MCF 10A (cell line): ENCODE data around the gene MMRN1. TPM values are rescaled to one million over a fixed set of nuclear protein-coding genes. Genes with fewer than 3 reads are reported as not detected.

Experiments
- BruUV-seq: library from RNA; stranded (reverse); fragments of 400-500 nt; replicated peaks from 2 replicates; lab custom pipeline; 2021; lab: Mats Ljungman, UMichigan
- CTCF ChIA-PET: fragments of 300-600 bp; sonication (Branson Sonifier 250); formaldehyde crosslinking; extraction: SDS; loops from one replicate; lab custom pipeline; 2021; ENCODE audit warnings: antibody characterized with exemption, inconsistent platforms; lab: Yijun Ruan, JAX
- POLR2A ChIA-PET: fragments of 300-600, 350-650 bp; sonication (Branson Sonifier 250); formaldehyde crosslinking; extraction: SDS; loops from one replicate; lab custom pipeline; 2020; ENCODE audit warnings: antibody characterized with exemption, inconsistent platforms; lab: Yijun Ruan, JAX
- DNase-seq: peaks from one replicate; pipeline ENCODE4 v3.0.0-alpha.2; 2018; ENCODE audit not compliant: unreplicated experiment
- H3K27ac Mint-ChIP-seq: one replicate; pipeline ENCODE4 v1.8.0; 2022; ENCODE audit warnings: mild to moderate bottlenecking, low read depth, mixed read lengths; ENCODE audit not compliant: unreplicated experiment
- H3K27me3 Mint-ChIP-seq: one replicate; pipeline ENCODE4 v1.8.0; 2022; ENCODE audit warnings: mixed read lengths; ENCODE audit not compliant: insufficient read depth, unreplicated experiment
- H3K36me3 Mint-ChIP-seq: one replicate; pipeline ENCODE4 v1.8.0; 2022; ENCODE audit warnings: mild to moderate bottlenecking, moderate library complexity, mixed read lengths; ENCODE audit not compliant: insufficient read depth, unreplicated experiment
- H3K4me1 Mint-ChIP-seq: one replicate; pipeline ENCODE4 v1.8.0; 2022; ENCODE audit warnings: mixed read lengths; ENCODE audit not compliant: insufficient read depth, unreplicated experiment
- H3K4me3 Mint-ChIP-seq: one replicate; pipeline ENCODE4 v1.8.0; 2022; ENCODE audit warnings: mild to moderate bottlenecking, moderate library complexity, mixed read lengths; ENCODE audit not compliant: unreplicated experiment
- H3K9me3 Mint-ChIP-seq: one replicate; pipeline ENCODE4 v1.8.0; 2022; ENCODE audit warnings: mixed read lengths; ENCODE audit not compliant: unreplicated experiment
- CTCF ChIP-seq: fragments of 200-600 bp; IDR thresholded peaks from one replicate; pipeline ENCODE4 v1.8.0; 2022; ENCODE audit warnings: antibody characterized with exemption, mild to moderate bottlenecking; ENCODE audit not compliant: unreplicated experiment
- intact Hi-C: fragments of 100-400 bp; cut with micrococcal nuclease; formaldehyde crosslinking; loops from 2 replicates; pipeline ENCODE4 v1.14.1; 2022
- total RNA-seq: library from RNA; stranded (reverse); gene quantifications from 2 replicates; pipeline ENCODE4 v1.2.3, GENCODE V29; 2022

The MMRN1 gene
- total RNA-seq, 1 experiment from 2014 or later = not detected

- Mint-ChIP-seq H3K4me1 (no peaks in the 10 kb centered on the region), H3K4me3 (no peak overlapping the region), H3K27me3 (no peaks in the 10 kb centered on the region), H3K27ac (no peak overlapping the region), H3K36me3 (no peaks in the 10 kb centered on the region), H3K9me3 (no peaks in the 10 kb centered on the region)
- DNase-seq = no peak
- intact Hi-C loops = no loop called here
- CTCF ChIA-PET = interaction anchor here (0.6 to 1.9 kb wide), 2 partner anchors 22 to 232 kb away, joined by 3 to 6 read pairs; no protein-coding TSS in a partner anchor
- no peak for TF ChIP-seq CTCF
- POLR2A ChIA-PET = interaction anchor here (1.3 kb wide), 1 partner anchor 11 kb away, joined by 3 read pairs; no protein-coding TSS in a partner anchor
- no TSS peak for BruUV-seq
Observed at GRCh38 chr4:89889289-89889688, 5.4 kb upstream of the MMRN1 start.

- Mint-ChIP-seq H3K36me3 (no peaks in the 10 kb centered on the region), H3K27ac (no peak overlapping the region), H3K4me1 (no peaks in the 10 kb centered on the region), H3K27me3 (no peaks in the 10 kb centered on the region), H3K9me3 (no peaks in the 10 kb centered on the region), H3K4me3 (no peak overlapping the region)
- no TSS peak for BruUV-seq
- ChIA-PET POLR2A (no interaction called here), CTCF (interaction anchor here (1.0 kb wide), 1 partner anchor 240 kb away, joined by 4 read pairs; no protein-coding TSS in a partner anchor)
- no peak for TF ChIP-seq CTCF
- DNase-seq = no peak
- intact Hi-C loops = no loop called here
Observed at GRCh38 chr4:89897867-89898266, 3.2 kb downstream of the MMRN1 start.

GRCh38 chr4:89898304-89898716 is 3.7 kb downstream of the MMRN1 start:
- TF ChIP-seq CTCF = no peak
- no peaks in the 10 kb centered on the region for H3K9me3 Mint-ChIP-seq
- no peak overlapping the region for H3K27ac Mint-ChIP-seq
- no peaks in the 10 kb centered on the region for H3K27me3 Mint-ChIP-seq
- no peak overlapping the region for H3K4me3 Mint-ChIP-seq
- no peak for DNase-seq
- no TSS peak for BruUV-seq
- intact Hi-C loops = no loop called here
- no peaks in the 10 kb centered on the region for H3K36me3 Mint-ChIP-seq
- no peaks in the 10 kb centered on the region for H3K4me1 Mint-ChIP-seq
- POLR2A ChIA-PET = interaction anchor here (0.7 to 0.9 kb wide), 2 partner anchors 287 to 306 kb away, joined by 3 to 4 read pairs; no protein-coding TSS in a partner anchor
- CTCF ChIA-PET = interaction anchor here (0.7 to 1.1 kb wide), 3 partner anchors 241 to 461 kb away, joined by 3 to 4 read pairs (median 4); no protein-coding TSS in a partner anchor

- intact Hi-C loops = no loop called here
- ChIA-PET POLR2A (interaction anchor here (0.6 to 0.9 kb wide), 3 partner anchors 21 to 307 kb away, joined by 3 to 4 read pairs (median 3); no protein-coding TSS in a partner anchor), CTCF (interaction anchor here (0.7 to 1.8 kb wide), 5 partner anchors 195 to 462 kb away, joined by 3 to 8 read pairs (median 4); no protein-coding TSS in a partner anchor)
- no peaks in the 10 kb centered on the region for H3K9me3 Mint-ChIP-seq
- TF ChIP-seq CTCF = no peak
- H3K27me3 Mint-ChIP-seq = no peaks in the 10 kb centered on the region
- H3K4me3 Mint-ChIP-seq = no peak overlapping the region
- H3K4me1 Mint-ChIP-seq = no peaks in the 10 kb centered on the region
- BruUV-seq = no TSS peak
- H3K27ac Mint-ChIP-seq = no peak overlapping the region
- DNase-seq = no peak
- H3K36me3 Mint-ChIP-seq = no peaks in the 10 kb centered on the region
Observed at GRCh38 chr4:89899152-89899551, 4.5 kb downstream of the MMRN1 start.
